Fibroblast of lung (primary cell): ENCODE measurements around the gene TTC14.

Experiments
- CTCF ChIP-seq, 2 donors: IDR thresholded peaks in 1 of 2; conservative IDR thresholded peaks in 1 of 2; 1 replicate in 1 of 2; 2 replicates in 1 of 2; pipeline ENCODE4 v1.5.1; 2011 to 2012; ENCODE audit warnings: low read length in 2 of 2, control low read depth in 1 of 2, inconsistent platforms in 1 of 2, low read depth in 1 of 2, mild to moderate bottlenecking in 1 of 2
- EZH2 ChIP-seq: IDR thresholded peaks from 2 replicates; pipeline ENCODE4 v1.5.1; 2012; ENCODE audit warnings: low read length, control low read depth, mild to moderate bottlenecking; ENCODE audit errors: missing control alignments

- no peak for TF ChIP-seq CTCF (conservative IDR thresholded peaks at IDR 0.05 in 1 of 2, IDR thresholded peaks at IDR 0.05 in 1 of 2; ENCODE audit: low read depth in 1 of 2, low read length in 2 of 2)
- no peak for TF ChIP-seq EZH2
Measured at GRCh38 chr3:180617049-180617448, 15.1 kb downstream of the TTC14 start.
